Activated CD4-positive, CD25-positive, alpha-beta regulatory T cell (primary cell): Measurements from ENCODE around the gene TCEAL6.
A peak's percentile ranks its signal among the peaks of the same experiment; 100 is the strongest.
"Not testable (repeated sequence)": the region's sequence is repeated elsewhere in the genome, so short reads cannot be mapped to it uniquely, and the experiment has no call there.

Experiments
- DNase-seq, 4 experiments: peaks; one replicate each; lab custom pipeline; 2025; lab: John Stamatoyannopoulos, UW

The TCEAL6 gene

GRCh38 chrX:102142274-102142673 lies at the start of gene TCEAL6:
TSS of gene TCEAL6 (minus strand) at chrX:102142481.
- not testable (repeated sequence) for DNase-seq

GRCh38 chrX:102185967-102186720 lies 43.9 kb upstream of the TCEAL6 start:
- DNase-seq, result no peak

GRCh38 chrX:102155806-102156179 lies 13.5 kb upstream of the TCEAL6 start, which contains the start of gene BEX5:
TSS of gene BEX5 (minus strand) at chrX:102155977. CDS start at chrX:102154265, 1,712 bp downstream.
- peak; percentile 2 to 24 (median 12) for DNase-seq

- DNase-seq, result peak in 2 of 4 experiments; percentile 0 to 1
Measured at GRCh38 chrX:102154900-102155805, 12.9 kb upstream of the TCEAL6 start.

GRCh38 chrX:102154218-102154860 lies 12.1 kb upstream of the TCEAL6 start:
- DNase-seq, result no peak

GRCh38 chrX:102141631-102142030 lies 650 bp downstream of the TCEAL6 start:
- not testable (repeated sequence) for DNase-seq

- not testable (repeated sequence) for DNase-seq
Measured at GRCh38 chrX:102140876-102141275, 1.4 kb downstream of the TCEAL6 start.

GRCh38 chrX:102138064-102138463 lies 4.2 kb downstream of the TCEAL6 start:
- no peak for DNase-seq

GRCh38 chrX:102129473-102129872 lies 12.8 kb downstream of the TCEAL6 start:
- no peak for DNase-seq

GRCh38 chrX:102126863-102127262 lies 15.4 kb downstream of the TCEAL6 start:
- no peak for DNase-seq

GRCh38 chrX:102126080-102126818 lies 16.0 kb downstream of the TCEAL6 start:
- not testable (repeated sequence) for DNase-seq

GRCh38 chrX:102125436-102125835 lies 16.8 kb downstream of the TCEAL6 start, which contains the start of gene TCEAL2:
TSS of gene TCEAL2 (plus strand) at chrX:102125679. CDS start at chrX:102126831, 1,152 bp downstream.
- DNase-seq, result not testable (repeated sequence)

GRCh38 chrX:102125014-102125413 lies 17.3 kb downstream of the TCEAL6 start:
- DNase-seq, result not testable (repeated sequence)

GRCh38 chrX:102115748-102116147 lies 26.5 kb downstream of the TCEAL6 start:
- DNase-seq, result no peak

GRCh38 chrX:102113367-102113766 lies 28.9 kb downstream of the TCEAL6 start:
- no peak for DNase-seq
